Endodermal cell (in vitro differentiated cells): ENCODE results near the gene TLE2. TPM values are rescaled to one million over a fixed set of nuclear protein-coding genes. Genes with fewer than 3 reads are reported as not detected.

ENCODE experiments used
- DNase-seq: peaks from one replicate; pipeline ENCODE4 v3.0.0-alpha.2; 2017
- H3K27ac ChIP-seq: 2 replicates; pipeline ENCODE4 v1.5.1; 2013; ENCODE audit warnings: mild to moderate bottlenecking, low read depth, low read length, moderate library complexity
- H3K27me3 ChIP-seq: 2 replicates; pipeline ENCODE4 v1.6.1; 2013; ENCODE audit warnings: mild to moderate bottlenecking, low read length, moderate library complexity; ENCODE audit not compliant: insufficient read depth, control insufficient read depth, poor library complexity, severe bottlenecking
- H3K36me3 ChIP-seq: 2 replicates; pipeline ENCODE4 v1.7.0; 2013; ENCODE audit warnings: mild to moderate bottlenecking, low read length, moderate library complexity; ENCODE audit not compliant: control insufficient read depth, insufficient read depth
- H3K4me1 ChIP-seq: one replicate; pipeline ENCODE4 v1.7.0; 2013; ENCODE audit warnings: low read length; ENCODE audit not compliant: control insufficient read depth, insufficient read depth
- H3K4me3 ChIP-seq: 2 replicates; pipeline ENCODE4 v1.5.1; 2013; ENCODE audit warnings: mild to moderate bottlenecking, low read length, moderate library complexity
- H3K9ac ChIP-seq: 2 replicates; pipeline ENCODE4 v1.6.1; 2013; ENCODE audit warnings: mild to moderate bottlenecking, low read length, moderate library complexity; ENCODE audit not compliant: poor library complexity, severe bottlenecking; ENCODE audit errors: extremely low read depth
- H3K9me3 ChIP-seq: 2 replicates; pipeline ENCODE4 v1.6.1; 2013; ENCODE audit warnings: mild to moderate bottlenecking, low read length, moderate library complexity; ENCODE audit not compliant: control insufficient read depth
- H3K27ac Mint-ChIP-seq: 2 replicates; pipeline ENCODE4 v1.8.0; 2020; ENCODE audit warnings: mixed read lengths
- H3K27me3 Mint-ChIP-seq: 2 replicates; pipeline ENCODE4 v1.8.0; 2021; ENCODE audit warnings: mild to moderate bottlenecking, mixed read lengths; ENCODE audit not compliant: insufficient read depth
- H3K36me3 Mint-ChIP-seq: 2 replicates; pipeline ENCODE4 v1.8.0; 2020; ENCODE audit warnings: low read depth, mixed read lengths
- H3K4me1 Mint-ChIP-seq: 2 replicates; pipeline ENCODE4 v1.8.0; 2020; ENCODE audit warnings: mixed read lengths
- H3K4me3 Mint-ChIP-seq: 2 replicates; pipeline ENCODE4 v1.8.0; 2020; ENCODE audit warnings: mild to moderate bottlenecking, moderate library complexity, mixed read lengths
- H3K9me3 Mint-ChIP-seq: 2 replicates; pipeline ENCODE4 v1.8.0; 2020; ENCODE audit warnings: mild to moderate bottlenecking, mixed read lengths
- WGBS, 2 experiments: methylation state at CpG; one replicate each; pipeline versions ENCODE4 v1.1.5 to v1.1.7; 2013; ENCODE audit warnings: missing lambda C conversion rate in 2 of 2, mixed read lengths in 1 of 2; ENCODE audit not compliant: insufficient coverage in 1 of 2, insufficient read length in 1 of 2; 5-methylcytosine and 5-hydroxymethylcytosine counted together
- total RNA-seq, 2 donors: library from RNA; stranded (reverse); fragmentation: NEBNext Ultra II Directional in 1 of 2; extraction: Animal tissue kit (Norgen Biotek cat#: 25700) in 1 of 2; gene quantifications; 2 replicates in 1 of 2; 3 replicates in 1 of 2; pipeline ENCODE4 v1.2.1, GENCODE V29; 2021
- TF ChIP-seq, protein P1 (sequence below): fragments of 200-600 bp; sonication (generic); conservative IDR thresholded peaks from 2 replicates; pipeline ENCODE4 v1.5.0; 2021; ENCODE audit warnings: antibody characterized with exemption, mild to moderate bottlenecking

TLE2 gene
- total RNA-seq, 2 donors from 2014 or later: 75.0 to 80.3 TPM

GRCh38 chr19:3073931-3074595 is 45.0 kb upstream of the TLE2 start:
- Mint-ChIP-seq H3K4me3 (no peak overlapping the region), H3K9me3 (no peaks in the 10 kb centered on the region), H3K27ac (no peak overlapping the region), H3K4me1 (no peaks in the 10 kb centered on the region), H3K27me3 (peaks cover 13% of the 10 kb centered on the region), H3K36me3 (no peaks in the 10 kb centered on the region)
- no peak overlapping the region for H3K27ac ChIP-seq
- DNase-seq: peak; percentile 78
- H3K4me1 ChIP-seq: peaks cover 4% of the 10 kb centered on the region
- H3K27me3 ChIP-seq: peaks cover 6% of the 10 kb centered on the region
- TF ChIP-seq, protein P1, sequence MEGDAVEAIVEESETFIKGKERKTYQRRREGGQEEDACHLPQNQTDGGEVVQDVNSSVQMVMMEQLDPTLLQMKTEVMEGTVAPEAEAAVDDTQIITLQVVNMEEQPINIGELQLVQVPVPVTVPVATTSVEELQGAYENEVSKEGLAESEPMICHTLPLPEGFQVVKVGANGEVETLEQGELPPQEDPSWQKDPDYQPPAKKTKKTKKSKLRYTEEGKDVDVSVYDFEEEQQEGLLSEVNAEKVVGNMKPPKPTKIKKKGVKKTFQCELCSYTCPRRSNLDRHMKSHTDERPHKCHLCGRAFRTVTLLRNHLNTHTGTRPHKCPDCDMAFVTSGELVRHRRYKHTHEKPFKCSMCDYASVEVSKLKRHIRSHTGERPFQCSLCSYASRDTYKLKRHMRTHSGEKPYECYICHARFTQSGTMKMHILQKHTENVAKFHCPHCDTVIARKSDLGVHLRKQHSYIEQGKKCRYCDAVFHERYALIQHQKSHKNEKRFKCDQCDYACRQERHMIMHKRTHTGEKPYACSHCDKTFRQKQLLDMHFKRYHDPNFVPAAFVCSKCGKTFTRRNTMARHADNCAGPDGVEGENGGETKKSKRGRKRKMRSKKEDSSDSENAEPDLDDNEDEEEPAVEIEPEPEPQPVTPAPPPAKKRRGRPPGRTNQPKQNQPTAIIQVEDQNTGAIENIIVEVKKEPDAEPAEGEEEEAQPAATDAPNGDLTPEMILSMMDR: peak; percentile 29
- 58 to 78% methylated on average over 4 to 8 of the region's 8 CpGs for WGBS, 2 experiments
- H3K36me3 ChIP-seq: no peaks in the 10 kb centered on the region
- no peaks in the 10 kb centered on the region for H3K9me3 ChIP-seq
- H3K9ac ChIP-seq: no peak overlapping the region
- no peak overlapping the region for H3K4me3 ChIP-seq

DNA sequence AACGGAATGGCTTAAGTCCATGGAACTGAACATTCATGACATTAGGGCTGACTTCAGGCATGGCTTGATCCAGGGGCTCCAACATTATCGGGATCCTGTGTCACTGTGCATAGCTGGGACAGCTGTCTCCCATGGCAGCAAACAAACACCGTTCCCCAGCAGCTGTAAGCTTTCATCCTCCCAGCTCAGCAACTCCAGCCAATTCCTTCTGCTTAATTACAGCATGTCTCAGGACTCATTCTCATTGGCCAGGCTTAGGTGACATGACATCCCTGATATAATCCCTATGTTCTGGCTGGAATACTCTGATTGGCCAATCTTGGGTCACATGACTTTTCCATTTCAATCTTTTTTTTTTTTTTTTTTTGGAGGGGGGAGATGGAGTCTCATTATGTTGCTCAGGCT is 44.1 kb upstream of the TLE2 start:
- no peaks in the 10 kb centered on the region for H3K9me3 Mint-ChIP-seq
- no peak overlapping the region for H3K27ac Mint-ChIP-seq
- WGBS, 2 experiments: 87 to 88% methylated on average over 3 of the region's 3 CpGs
- H3K4me1 Mint-ChIP-seq: no peaks in the 10 kb centered on the region
- H3K36me3 ChIP-seq: no peaks in the 10 kb centered on the region
- no peak overlapping the region for H3K4me3 ChIP-seq
- H3K9ac ChIP-seq: no peak overlapping the region
- H3K9me3 ChIP-seq: no peaks in the 10 kb centered on the region
- no peak overlapping the region for H3K27ac ChIP-seq
- peaks cover 6% of the 10 kb centered on the region for H3K27me3 ChIP-seq
- peaks cover 12% of the 10 kb centered on the region for H3K27me3 Mint-ChIP-seq
- H3K4me3 Mint-ChIP-seq: no peak overlapping the region
- TF ChIP-seq, protein P1: no peak
- no peaks in the 10 kb centered on the region for H3K36me3 Mint-ChIP-seq
- peaks cover 4% of the 10 kb centered on the region for H3K4me1 ChIP-seq
- no peak for DNase-seq

- Mint-ChIP-seq H3K9me3 (no peaks in the 10 kb centered on the region), H3K4me3 (no peak overlapping the region)
- no peaks in the 10 kb centered on the region for H3K9me3 ChIP-seq
Measured at GRCh38 chr19:3071768-3072167, 42.7 kb upstream of the TLE2 start.

More at GRCh38 chr19:3071768-3072167, 42.7 kb upstream of the TLE2 start:
- Histone ChIP-seq H3K4me3 (no peak overlapping the region), H3K27me3 (peaks cover 6% of the 10 kb centered on the region), H3K4me1 (peaks cover 4% of the 10 kb centered on the region), H3K9ac (no peak overlapping the region), H3K36me3 (no peaks in the 10 kb centered on the region), H3K27ac (no peak overlapping the region)
- H3K27ac Mint-ChIP-seq: no peak overlapping the region
- peaks cover 11% of the 10 kb centered on the region for H3K27me3 Mint-ChIP-seq
- no peaks in the 10 kb centered on the region for H3K4me1 Mint-ChIP-seq
- TF ChIP-seq, protein P1: no peak
- no peak for DNase-seq
- 49 to 88% methylated on average over 3 to 4 of the region's 4 CpGs for WGBS, 2 experiments
- H3K36me3 Mint-ChIP-seq: no peaks in the 10 kb centered on the region
